Activated T-cell treated with anti-CD3 and anti-CD28 coated beads for 4 hours (primary cell): ENCODE measurements around the gene PPFIBP1.
"Not testable (repeated sequence)": the region's sequence is repeated elsewhere in the genome, so short reads cannot be mapped to it uniquely, and the experiment has no call there.

ENCODE experiments used
- DNase-seq: peaks from one replicate; pipeline ENCODE4 v3.0.0-alpha.2; 2020

The PPFIBP1 gene

GRCh38 chr12:27572486-27573255, 48.7 kb downstream of the PPFIBP1 start:
- no peak for DNase-seq

DNA sequence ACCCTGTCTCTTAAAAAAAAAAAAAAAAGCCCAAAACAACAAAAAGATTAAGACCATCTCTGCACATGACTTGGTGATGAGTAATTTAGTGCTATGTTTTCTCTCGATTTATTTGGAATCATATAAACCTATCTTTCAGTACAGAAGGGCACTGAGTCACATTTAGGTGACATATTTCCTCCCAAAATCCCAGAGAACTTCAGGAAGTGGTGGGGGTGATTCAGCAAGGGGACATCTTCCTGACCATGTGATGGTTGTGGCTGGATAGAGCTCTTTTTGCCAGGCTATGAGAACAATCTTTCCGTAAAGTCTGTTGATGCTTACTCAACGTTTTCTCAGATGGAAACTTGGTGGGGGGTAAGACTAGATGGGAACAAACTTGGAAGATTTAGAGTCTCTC, 50.0 kb downstream of the PPFIBP1 start:
- DNase-seq = no peak

- no peak for DNase-seq
Measured at GRCh38 chr12:27575090-27575761, 51.2 kb downstream of the PPFIBP1 start.

DNA sequence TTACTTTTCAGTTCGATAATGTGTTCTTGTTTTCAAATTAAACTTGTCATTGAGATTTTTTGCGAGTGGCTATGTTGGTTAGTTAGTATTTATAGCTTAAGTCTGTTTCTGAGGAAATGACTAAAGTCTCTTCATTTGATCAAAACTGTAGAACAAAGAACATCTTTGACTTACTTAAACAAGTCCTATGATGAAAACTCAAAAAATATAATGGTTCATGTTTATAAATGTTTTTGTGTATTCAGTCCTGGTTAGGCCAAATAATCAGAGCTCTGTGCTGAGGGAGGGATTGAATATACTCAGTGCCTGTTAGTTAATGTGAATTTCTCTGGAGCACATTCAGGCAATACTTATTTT, 51.7 kb downstream of the PPFIBP1 start:
- no peak for DNase-seq

GRCh38 chr12:27576667-27577347, 52.8 kb downstream of the PPFIBP1 start:
- DNase-seq = no peak

GRCh38 chr12:27577688-27578087, 53.7 kb downstream of the PPFIBP1 start:
- DNase-seq = no peak

- DNase-seq = no peak
Measured at GRCh38 chr12:27578689-27579372, 54.8 kb downstream of the PPFIBP1 start.

DNA sequence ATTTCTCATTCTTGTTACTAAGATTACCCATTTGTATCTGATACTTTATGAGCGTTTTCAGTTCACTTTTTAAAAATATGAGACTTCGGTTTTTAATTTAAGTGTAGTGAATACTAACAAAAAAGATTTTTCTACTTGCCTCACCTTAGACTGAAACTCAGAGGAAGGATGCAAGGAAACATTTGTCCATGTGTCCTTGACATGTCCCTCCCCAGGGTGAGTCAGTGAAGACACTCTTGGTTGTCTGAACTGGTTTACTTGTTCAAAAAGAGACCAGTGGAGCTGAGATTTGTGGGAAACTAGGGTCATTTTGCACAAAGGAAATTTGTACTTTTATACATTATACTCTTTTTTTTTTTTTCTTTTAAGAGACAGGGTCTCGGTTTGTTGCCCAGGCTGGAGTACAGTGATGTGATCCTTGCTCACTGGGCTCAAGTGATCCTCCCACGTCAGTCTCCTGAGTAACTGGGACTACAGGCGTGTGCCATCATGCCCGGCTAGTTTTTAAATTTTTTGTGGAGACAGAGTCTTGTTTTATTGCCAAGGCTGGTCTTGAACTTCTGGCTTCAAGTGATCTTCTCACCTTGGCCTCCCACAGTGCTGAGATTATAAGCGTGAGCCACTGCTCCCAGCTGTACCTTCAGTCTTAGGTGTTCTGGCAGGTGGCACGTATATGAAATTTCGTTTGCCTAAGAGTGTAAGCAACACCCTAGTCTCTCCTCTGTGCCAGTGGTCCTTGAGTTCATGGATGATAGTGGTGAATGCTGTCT, 56.7 kb downstream of the PPFIBP1 start:
- DNase-seq = no peak

DNA sequence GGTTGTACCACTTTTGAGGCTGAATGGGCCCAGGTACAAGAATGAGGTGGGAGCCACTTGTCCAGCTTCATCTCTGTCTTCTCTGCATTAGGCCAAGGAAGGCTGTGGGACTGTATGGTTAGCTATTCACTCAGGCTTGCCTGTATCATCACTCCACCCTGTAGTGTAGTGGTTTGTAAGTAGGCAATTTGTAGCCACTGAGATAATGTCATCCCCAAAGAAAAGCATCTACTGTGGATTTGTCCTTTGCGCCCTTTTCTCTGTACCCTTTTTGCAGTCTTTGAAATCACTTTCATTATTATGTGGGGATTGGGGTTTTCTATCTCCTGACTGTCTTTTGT, 57.3 kb downstream of the PPFIBP1 start:
- not testable (repeated sequence) for DNase-seq

- not testable (repeated sequence) for DNase-seq
Measured at GRCh38 chr12:27581833-27582232, 57.8 kb downstream of the PPFIBP1 start.

- DNase-seq = not testable (repeated sequence)
Measured at GRCh38 chr12:27582445-27582844, 58.4 kb downstream of the PPFIBP1 start.

- DNase-seq = no peak
Measured at GRCh38 chr12:27583057-27583797, 59.2 kb downstream of the PPFIBP1 start.

DNA sequence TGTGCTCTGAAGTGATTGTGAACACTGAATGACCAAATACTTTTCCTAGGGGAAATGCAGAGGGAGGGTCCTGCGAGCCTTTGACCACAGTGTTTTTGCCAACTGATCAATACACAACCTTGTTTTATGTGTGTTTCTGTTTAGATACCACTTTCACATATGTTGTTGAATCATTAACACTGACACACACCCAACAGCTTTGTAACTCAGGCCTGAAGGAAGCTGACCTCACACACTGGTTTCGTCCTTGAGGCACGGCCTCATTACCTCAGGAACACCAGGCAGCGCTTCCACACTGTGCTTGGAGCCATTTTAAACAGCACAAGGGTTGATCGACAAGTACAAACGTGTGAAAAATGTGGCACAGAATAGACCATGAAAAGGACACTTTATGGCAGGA, 60.0 kb downstream of the PPFIBP1 start:
- DNase-seq = no peak

DNA sequence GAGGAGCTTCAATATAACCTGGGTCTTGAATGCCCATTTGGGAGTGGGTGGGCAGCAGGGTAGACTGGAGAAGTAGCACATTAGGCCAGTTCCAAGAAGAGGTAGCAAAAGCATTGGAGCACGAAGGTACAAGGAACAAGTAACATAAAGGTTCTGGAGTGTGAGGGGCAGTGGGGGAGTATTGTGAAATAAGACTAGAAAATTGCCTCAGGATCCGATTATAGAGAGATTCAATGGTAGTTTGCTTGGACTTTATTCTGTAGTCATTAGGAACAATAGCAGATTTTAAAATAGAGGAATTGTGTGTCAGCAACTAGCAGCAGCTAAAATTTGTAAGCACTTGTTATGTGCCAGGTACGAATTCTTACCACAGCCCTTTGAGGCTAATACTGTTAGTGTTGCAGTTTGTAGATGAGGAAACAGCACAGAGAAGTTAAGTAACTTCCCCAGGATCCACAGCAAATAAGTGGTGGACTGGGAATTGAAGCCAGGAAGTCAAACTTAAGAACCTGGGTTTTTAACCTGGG, 61.8 kb downstream of the PPFIBP1 start:
- no peak for DNase-seq

GRCh38 chr12:27588075-27588730, 64.2 kb downstream of the PPFIBP1 start:
- not testable (repeated sequence) for DNase-seq

- no peak for DNase-seq
Measured at GRCh38 chr12:27588776-27589175, 64.8 kb downstream of the PPFIBP1 start.

DNA sequence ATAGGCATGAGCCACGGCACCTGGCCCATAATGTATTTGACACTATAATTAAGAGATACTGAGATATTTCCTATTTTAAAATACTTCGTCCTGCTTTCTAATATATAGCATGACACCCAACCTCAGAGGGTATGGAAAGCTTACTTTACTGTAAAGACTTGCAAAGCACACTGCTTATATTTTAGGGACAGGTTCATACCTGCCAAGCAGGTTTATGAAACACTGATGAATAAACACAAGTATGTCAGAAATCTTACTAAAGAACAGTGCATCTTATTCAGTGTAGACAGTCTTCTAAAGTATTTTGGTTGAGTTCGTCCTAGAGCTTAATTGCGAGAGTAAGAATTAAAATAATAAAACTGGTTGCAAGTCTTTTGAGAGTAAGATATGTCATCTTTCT, 65.4 kb downstream of the PPFIBP1 start:
- DNase-seq = no peak

- not testable (repeated sequence) for DNase-seq
Measured at GRCh38 chr12:27591698-27592097, 67.7 kb downstream of the PPFIBP1 start.

- no peak for DNase-seq
Measured at GRCh38 chr12:27592548-27592947, 68.5 kb downstream of the PPFIBP1 start.

- DNase-seq = no peak
Measured at GRCh38 chr12:27593266-27593665, 69.3 kb downstream of the PPFIBP1 start.

- no peak for DNase-seq
Measured at GRCh38 chr12:27595231-27595642, 71.2 kb downstream of the PPFIBP1 start.
